SK-N-SH (cell line): ENCODE measurements around the gene AGBL1. TPM values are rescaled to one million over a fixed set of nuclear protein-coding genes. Genes with fewer than 3 reads are reported as not detected.

ENCODE experiments used
- CTCF ChIA-PET: fragments of 300-600, 350-600 bp; formaldehyde crosslinking; extraction: SDS; loops from one replicate; lab custom pipeline; 2021; lab: Yijun Ruan, JAX
- POLR2A ChIA-PET: fragments of 350-600 bp; sonication (Branson Sonifier 250); formaldehyde crosslinking; extraction: SDS; loops from one replicate; lab custom pipeline; 2020; ENCODE audit warnings: antibody characterized with exemption, inconsistent platforms; lab: Yijun Ruan, JAX
- DNase-seq: peaks from one replicate; pipeline ENCODE4 v3.0.0; 2012
- H2AFZ ChIP-seq: fragments of 200-600 bp; sonication (generic); 2 replicates; pipeline ENCODE4 v1.8.1; 2016; ENCODE audit warnings: antibody characterized with exemption, mild to moderate bottlenecking, low read depth
- H3F3A ChIP-seq: fragments of 200-600 bp; sonication (generic); replicated peaks from 2 replicates; pipeline ENCODE3; 2016; ENCODE audit warnings: antibody characterized with exemption, mild to moderate bottlenecking; ENCODE audit not compliant: insufficient read depth
- H3K27ac ChIP-seq, 2 experiments: fragments of 200-500 bp in 1 of 2; fragments of 200-600 bp in 1 of 2; sonication (Bioruptor generic) in 1 of 2; sonication (generic), shearing (Covaris generic) in 1 of 2; 2 replicates each; pipeline versions ENCODE4 v1.5.1 to v1.6.1; 2014 to 2016; ENCODE audit warnings: low read depth in 2 of 2, inconsistent platforms in 1 of 2, low read length in 1 of 2, mild to moderate bottlenecking in 1 of 2, mixed read lengths in 1 of 2
- H3K27me3 ChIP-seq: fragments of 200-600 bp; sonication (generic), shearing (Covaris generic); 2 replicates; pipeline ENCODE4 v1.6.1; 2016; ENCODE audit warnings: mixed run types; ENCODE audit not compliant: insufficient read depth
- H3K36me3 ChIP-seq, 2 experiments: fragments of 200-500 bp in 1 of 2; fragments of 200-600 bp in 1 of 2; sonication (Bioruptor generic) in 1 of 2; sonication (generic) in 1 of 2; replicated peaks in 1 of 2; 2 replicates each; pipeline versions ENCODE3 to v1.5.1; 2014 to 2016; ENCODE audit warnings: low read length in 1 of 2, mild to moderate bottlenecking in 1 of 2; ENCODE audit not compliant: insufficient read depth in 2 of 2, control insufficient read depth in 1 of 2
- H3K4me1 ChIP-seq, 2 experiments: fragments of 200-500 bp in 1 of 2; fragments of 200-600 bp in 1 of 2; sonication (Bioruptor generic) in 1 of 2; sonication (generic), shearing (Covaris generic) in 1 of 2; 2 replicates each; pipeline versions ENCODE4 v1.5.1 to v1.6.1; 2014 to 2016; ENCODE audit warnings: low read depth in 1 of 2, low read length in 1 of 2, mixed run types in 1 of 2; ENCODE audit not compliant: insufficient read depth in 2 of 2, control insufficient read depth in 1 of 2
- H3K4me2 ChIP-seq: fragments of 200-600 bp; sonication (generic), shearing (Covaris generic); 2 replicates; pipeline ENCODE4 v1.6.1; 2017; ENCODE audit warnings: mixed run types
- H3K4me3 ChIP-seq, 2 experiments: fragments of 200-500 bp in 1 of 2; fragments of 200-600 bp in 1 of 2; sonication (Bioruptor generic) in 1 of 2; sonication (generic), shearing (Covaris generic) in 1 of 2; 2 replicates each; pipeline versions ENCODE4 v1.5.1 to v1.8.1; 2014 to 2016; ENCODE audit warnings: low read depth in 2 of 2, inconsistent platforms in 1 of 2, low read length in 1 of 2, mild to moderate bottlenecking in 1 of 2, mixed read lengths in 1 of 2, moderate library complexity in 1 of 2
- H3K79me2 ChIP-seq: fragments of 200-600 bp; sonication (generic); 2 replicates; pipeline ENCODE4 v1.8.1; 2017; ENCODE audit warnings: mild to moderate bottlenecking; ENCODE audit not compliant: insufficient read depth
- H3K9ac ChIP-seq: fragments of 200-600 bp; sonication (generic); 2 replicates; pipeline ENCODE4 v1.6.1; 2017; ENCODE audit warnings: mixed run types
- H3K9me2 ChIP-seq: fragments of 200-600 bp; sonication (generic); 2 replicates; pipeline ENCODE4 v1.6.1; 2017; ENCODE audit warnings: mixed run types
- H3K9me3 ChIP-seq: fragments of 200-600 bp; sonication (generic); 2 replicates; pipeline ENCODE4 v1.6.1; 2017; ENCODE audit warnings: mixed run types, mild to moderate bottlenecking, moderate library complexity
- H4K20me1 ChIP-seq: fragments of 200-600 bp; sonication (generic); 2 replicates; pipeline ENCODE4 v1.6.1; 2017; ENCODE audit warnings: mild to moderate bottlenecking, mixed run types; ENCODE audit not compliant: insufficient read depth
- CHD2 ChIP-seq: fragments of 150-350 bp; IDR thresholded peaks from 2 replicates; pipeline ENCODE4 v1.6.1; 2018; ENCODE audit warnings: low read length; ENCODE audit not compliant: partially characterized antibody
- EZH2phosphoT487 ChIP-seq: fragments of 200-600 bp; sonication (generic); IDR thresholded peaks from 2 replicates; pipeline ENCODE4 v1.6.1; 2017; ENCODE audit warnings: low read depth, mixed run types, mild to moderate bottlenecking, antibody characterized with exemption, moderate library complexity, borderline replicate concordance
- FOXM1 ChIP-seq: IDR thresholded peaks from 2 replicates; pipeline ENCODE4 v1.4.0; 2012; ENCODE audit warnings: low read depth, mild to moderate bottlenecking
- GABPA ChIP-seq: IDR thresholded peaks from 2 replicates; pipeline ENCODE4 v1.4.0; 2012; ENCODE audit warnings: low read depth, mild to moderate bottlenecking
- GATA2 ChIP-seq: sonication (generic); formaldehyde crosslinking; IDR thresholded peaks from 2 replicates; pipeline ENCODE4 v1.5.0; 2020; ENCODE audit warnings: mild to moderate bottlenecking, missing genetic modification reagents
- JUND ChIP-seq: IDR thresholded peaks from 2 replicates; pipeline ENCODE4 v1.4.0; 2012
- MXI1 ChIP-seq: IDR thresholded peaks from 2 replicates; pipeline ENCODE4 v1.6.1; 2012; ENCODE audit warnings: mild to moderate bottlenecking, low read depth, low read length, improper control_type of control experiment
- RCOR1 ChIP-seq: fragments of 150-350 bp; IDR thresholded peaks from 2 replicates; pipeline ENCODE4 v1.6.1; 2017; ENCODE audit warnings: antibody characterized with exemption, low read length
- SIN3A ChIP-seq: IDR thresholded peaks from 2 replicates; pipeline ENCODE4 v1.6.1; 2012; ENCODE audit warnings: low read depth, mild to moderate bottlenecking, low read length, moderate library complexity, borderline replicate concordance
- TAF1 ChIP-seq: IDR thresholded peaks from 2 replicates; pipeline ENCODE4 v1.6.1; 2012; ENCODE audit warnings: low read depth, mild to moderate bottlenecking, low read length, moderate library complexity, borderline replicate concordance
- TCF12 ChIP-seq: IDR thresholded peaks from 2 replicates; pipeline ENCODE4 v1.4.0; 2012
- TEAD4 ChIP-seq: IDR thresholded peaks from 2 replicates; pipeline ENCODE4 v1.4.0; 2012; ENCODE audit warnings: mild to moderate bottlenecking, borderline replicate concordance; ENCODE audit not compliant: insufficient read depth
- WGBS: methylation state at CpG from one replicate; pipeline ENCODE4 v1.1.6; 2017; ENCODE audit warnings: low lambda C conversion rate; 5-methylcytosine and 5-hydroxymethylcytosine counted together
- polyA plus RNA-seq, 3 experiments: library from polyadenylated mRNA; depleted of rRNA; stranded (reverse); fragments of >200 nt; gene quantifications; 2 replicates each; pipeline ENCODE4 v1.2.3, GENCODE V29; 2012
- TF ChIP-seq, protein P1 (sequence below): IDR thresholded peaks from 2 replicates; pipeline ENCODE4; 2012
- TF ChIP-seq, protein P2 (sequence below): fragments of 200-600 bp; sonication (generic); IDR thresholded peaks from 2 replicates; pipeline ENCODE4 v1.6.1; 2017; ENCODE audit warnings: antibody characterized with exemption, mild to moderate bottlenecking, moderate library complexity
- TF ChIP-seq, protein P3 (sequence below): fragments of 150-350 bp; IDR thresholded peaks from 2 replicates; pipeline ENCODE4 v1.6.1; 2016; ENCODE audit warnings: mild to moderate bottlenecking, low read depth, low read length
- TF ChIP-seq, protein P4 (sequence below): fragments of 150-350 bp; IDR thresholded peaks from 2 replicates; pipeline ENCODE4 v1.6.1; 2017; ENCODE audit warnings: antibody characterized with exemption, low read length, low read depth, borderline replicate concordance
- TF ChIP-seq, protein P5 (sequence below): IDR thresholded peaks from 2 replicates; pipeline ENCODE4 v1.4.0; 2012; ENCODE audit warnings: low read depth, borderline replicate concordance

AGBL1 gene
- polyA plus RNA-seq, 1 of the 3 experiments (the other 2 are of a cell fraction): not detected

DNA sequence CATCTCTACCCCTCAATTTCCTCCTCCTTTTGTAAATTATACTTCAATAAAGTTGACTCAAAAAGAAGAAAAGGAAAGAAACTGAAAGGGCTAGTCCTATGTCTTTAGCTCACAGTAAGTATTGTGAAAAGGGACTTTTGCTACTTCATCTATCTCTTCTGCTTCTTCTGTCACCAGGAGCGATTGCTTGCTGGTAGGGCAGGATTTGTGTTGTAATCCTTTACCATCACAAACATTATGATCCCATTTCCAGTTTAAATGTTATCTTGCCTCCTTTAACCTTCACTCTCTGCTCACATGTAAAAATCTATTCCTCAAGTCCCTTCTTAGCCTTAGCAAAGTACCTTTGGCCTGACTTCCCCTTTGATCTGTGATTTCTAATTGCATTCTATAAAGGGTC is 537.1 kb downstream of the AGBL1 start:
- Histone ChIP-seq H3K4me1 (no peaks in the 10 kb centered on the region), H3K9me2 (no peaks in the 10 kb centered on the region), H3K36me3 (no peaks in the 10 kb centered on the region), H3K9ac (no peak overlapping the region), H3K4me2 (no peak overlapping the region), H3K4me3 (no peak overlapping the region), H3K27me3 (no peaks in the 10 kb centered on the region), H3K9me3 (no peaks in the 10 kb centered on the region), H4K20me1 (no peaks in the 10 kb centered on the region), H3F3A (no peaks in the 10 kb centered on the region), H3K27ac (no peak overlapping the region), H3K79me2 (no peaks in the 10 kb centered on the region), H2AFZ (no peak overlapping the region)
- 44% methylated on average over 1 of the region's 1 CpG for WGBS
- no peak for DNase-seq
- ChIA-PET CTCF (no interaction called here), POLR2A (no interaction called here)
- TF ChIP-seq CHD2: no peak
- TF ChIP-seq TEAD4: no peak
- TF ChIP-seq TCF12: no peak
- TF ChIP-seq, protein P1, sequence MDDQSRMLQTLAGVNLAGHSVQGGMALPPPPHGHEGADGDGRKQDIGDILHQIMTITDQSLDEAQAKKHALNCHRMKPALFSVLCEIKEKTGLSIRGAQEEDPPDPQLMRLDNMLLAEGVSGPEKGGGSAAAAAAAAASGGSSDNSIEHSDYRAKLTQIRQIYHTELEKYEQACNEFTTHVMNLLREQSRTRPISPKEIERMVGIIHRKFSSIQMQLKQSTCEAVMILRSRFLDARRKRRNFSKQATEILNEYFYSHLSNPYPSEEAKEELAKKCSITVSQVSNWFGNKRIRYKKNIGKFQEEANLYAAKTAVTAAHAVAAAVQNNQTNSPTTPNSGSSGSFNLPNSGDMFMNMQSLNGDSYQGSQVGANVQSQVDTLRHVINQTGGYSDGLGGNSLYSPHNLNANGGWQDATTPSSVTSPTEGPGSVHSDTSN: no peak
- TF ChIP-seq JUND: no peak
- TF ChIP-seq TAF1: no peak
- TF ChIP-seq, protein P2, sequence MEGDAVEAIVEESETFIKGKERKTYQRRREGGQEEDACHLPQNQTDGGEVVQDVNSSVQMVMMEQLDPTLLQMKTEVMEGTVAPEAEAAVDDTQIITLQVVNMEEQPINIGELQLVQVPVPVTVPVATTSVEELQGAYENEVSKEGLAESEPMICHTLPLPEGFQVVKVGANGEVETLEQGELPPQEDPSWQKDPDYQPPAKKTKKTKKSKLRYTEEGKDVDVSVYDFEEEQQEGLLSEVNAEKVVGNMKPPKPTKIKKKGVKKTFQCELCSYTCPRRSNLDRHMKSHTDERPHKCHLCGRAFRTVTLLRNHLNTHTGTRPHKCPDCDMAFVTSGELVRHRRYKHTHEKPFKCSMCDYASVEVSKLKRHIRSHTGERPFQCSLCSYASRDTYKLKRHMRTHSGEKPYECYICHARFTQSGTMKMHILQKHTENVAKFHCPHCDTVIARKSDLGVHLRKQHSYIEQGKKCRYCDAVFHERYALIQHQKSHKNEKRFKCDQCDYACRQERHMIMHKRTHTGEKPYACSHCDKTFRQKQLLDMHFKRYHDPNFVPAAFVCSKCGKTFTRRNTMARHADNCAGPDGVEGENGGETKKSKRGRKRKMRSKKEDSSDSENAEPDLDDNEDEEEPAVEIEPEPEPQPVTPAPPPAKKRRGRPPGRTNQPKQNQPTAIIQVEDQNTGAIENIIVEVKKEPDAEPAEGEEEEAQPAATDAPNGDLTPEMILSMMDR: no peak
- no peak for TF ChIP-seq EZH2phosphoT487

DNA sequence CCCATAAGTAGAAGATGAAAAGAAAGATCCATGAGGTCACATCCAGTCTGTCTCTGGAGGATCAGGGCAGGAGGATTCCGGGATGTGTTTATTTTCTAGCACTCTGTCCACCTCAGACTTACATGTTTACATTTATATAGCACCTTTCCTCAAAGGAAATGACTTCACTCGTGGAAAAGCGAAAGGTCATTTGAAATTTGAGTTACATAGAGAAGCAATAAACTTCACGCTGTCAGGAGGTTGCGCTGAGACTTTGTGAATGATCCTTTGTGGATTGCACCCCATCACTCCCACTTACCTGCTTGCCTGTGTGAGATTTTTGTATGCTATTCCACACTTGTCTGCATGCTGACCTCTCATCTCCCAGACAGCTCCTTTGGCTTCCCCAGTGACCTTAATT is 540.5 kb downstream of the AGBL1 start:
- ChIA-PET POLR2A (no interaction called here), CTCF (interaction anchor here (1.2 kb wide), 1 partner anchor 9 kb away, joined by 3 read pairs; no protein-coding TSS in a partner anchor)
- 68% methylated on average over 5 of the region's 5 CpGs for WGBS
- TF ChIP-seq, protein P3, sequence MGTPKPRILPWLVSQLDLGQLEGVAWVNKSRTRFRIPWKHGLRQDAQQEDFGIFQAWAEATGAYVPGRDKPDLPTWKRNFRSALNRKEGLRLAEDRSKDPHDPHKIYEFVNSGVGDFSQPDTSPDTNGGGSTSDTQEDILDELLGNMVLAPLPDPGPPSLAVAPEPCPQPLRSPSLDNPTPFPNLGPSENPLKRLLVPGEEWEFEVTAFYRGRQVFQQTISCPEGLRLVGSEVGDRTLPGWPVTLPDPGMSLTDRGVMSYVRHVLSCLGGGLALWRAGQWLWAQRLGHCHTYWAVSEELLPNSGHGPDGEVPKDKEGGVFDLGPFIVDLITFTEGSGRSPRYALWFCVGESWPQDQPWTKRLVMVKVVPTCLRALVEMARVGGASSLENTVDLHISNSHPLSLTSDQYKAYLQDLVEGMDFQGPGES: no peak
- no peak for TF ChIP-seq GABPA
- TF ChIP-seq, protein P1: no peak
- TF ChIP-seq, protein P2: no peak
- TF ChIP-seq TAF1: no peak
- TF ChIP-seq, protein P4, sequence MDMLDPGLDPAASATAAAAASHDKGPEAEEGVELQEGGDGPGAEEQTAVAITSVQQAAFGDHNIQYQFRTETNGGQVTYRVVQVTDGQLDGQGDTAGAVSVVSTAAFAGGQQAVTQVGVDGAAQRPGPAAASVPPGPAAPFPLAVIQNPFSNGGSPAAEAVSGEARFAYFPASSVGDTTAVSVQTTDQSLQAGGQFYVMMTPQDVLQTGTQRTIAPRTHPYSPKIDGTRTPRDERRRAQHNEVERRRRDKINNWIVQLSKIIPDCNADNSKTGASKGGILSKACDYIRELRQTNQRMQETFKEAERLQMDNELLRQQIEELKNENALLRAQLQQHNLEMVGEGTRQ: no peak
- TF ChIP-seq SIN3A: no peak
- TF ChIP-seq RCOR1: no peak
- TF ChIP-seq, protein P5, sequence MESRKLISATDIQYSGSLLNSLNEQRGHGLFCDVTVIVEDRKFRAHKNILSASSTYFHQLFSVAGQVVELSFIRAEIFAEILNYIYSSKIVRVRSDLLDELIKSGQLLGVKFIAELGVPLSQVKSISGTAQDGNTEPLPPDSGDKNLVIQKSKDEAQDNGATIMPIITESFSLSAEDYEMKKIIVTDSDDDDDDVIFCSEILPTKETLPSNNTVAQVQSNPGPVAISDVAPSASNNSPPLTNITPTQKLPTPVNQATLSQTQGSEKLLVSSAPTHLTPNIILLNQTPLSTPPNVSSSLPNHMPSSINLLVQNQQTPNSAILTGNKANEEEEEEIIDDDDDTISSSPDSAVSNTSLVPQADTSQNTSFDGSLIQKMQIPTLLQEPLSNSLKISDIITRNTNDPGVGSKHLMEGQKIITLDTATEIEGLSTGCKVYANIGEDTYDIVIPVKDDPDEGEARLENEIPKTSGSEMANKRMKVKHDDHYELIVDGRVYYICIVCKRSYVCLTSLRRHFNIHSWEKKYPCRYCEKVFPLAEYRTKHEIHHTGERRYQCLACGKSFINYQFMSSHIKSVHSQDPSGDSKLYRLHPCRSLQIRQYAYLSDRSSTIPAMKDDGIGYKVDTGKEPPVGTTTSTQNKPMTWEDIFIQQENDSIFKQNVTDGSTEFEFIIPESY: no peak
- TF ChIP-seq FOXM1: no peak
- TF ChIP-seq GATA2 (CRISPR knock-in tag): no peak
- TF ChIP-seq MXI1: no peak

More for the DNA sequence above, 540.5 kb downstream of the AGBL1 start:
- H4K20me1 ChIP-seq: no peaks in the 10 kb centered on the region
- H3K27me3 ChIP-seq: no peaks in the 10 kb centered on the region
- no peaks in the 10 kb centered on the region for H3F3A ChIP-seq
- no peak overlapping the region for H2AFZ ChIP-seq
- H3K4me3 ChIP-seq: no peak overlapping the region
- H3K4me1 ChIP-seq: peaks cover 0 to 4% of the 10 kb centered on the region in 2 experiments; a peak in 1 of 4 replicates
- H3K27ac ChIP-seq: no peak overlapping the region
- no peaks in the 10 kb centered on the region for H3K36me3 ChIP-seq
- H3K9me2 ChIP-seq: no peaks in the 10 kb centered on the region
- no peaks in the 10 kb centered on the region for H3K79me2 ChIP-seq
- H3K9ac ChIP-seq: no peak overlapping the region
- H3K9me3 ChIP-seq: no peaks in the 10 kb centered on the region
- no peak for DNase-seq
- H3K4me2 ChIP-seq: no peak overlapping the region
